AML-193 (cell line): ENCODE measurements around the gene BLVRA.
A peak's percentile ranks its signal among the peaks of the same experiment; 100 is the strongest.
"Not testable (repeated sequence)": the region's sequence is repeated elsewhere in the genome, so short reads cannot be mapped to it uniquely, and the experiment has no call there.

Experiments
- DNase-seq, 2 experiments: peaks; one replicate each; lab custom pipeline; 2025; lab: John Stamatoyannopoulos, UW

Gene BLVRA

DNA sequence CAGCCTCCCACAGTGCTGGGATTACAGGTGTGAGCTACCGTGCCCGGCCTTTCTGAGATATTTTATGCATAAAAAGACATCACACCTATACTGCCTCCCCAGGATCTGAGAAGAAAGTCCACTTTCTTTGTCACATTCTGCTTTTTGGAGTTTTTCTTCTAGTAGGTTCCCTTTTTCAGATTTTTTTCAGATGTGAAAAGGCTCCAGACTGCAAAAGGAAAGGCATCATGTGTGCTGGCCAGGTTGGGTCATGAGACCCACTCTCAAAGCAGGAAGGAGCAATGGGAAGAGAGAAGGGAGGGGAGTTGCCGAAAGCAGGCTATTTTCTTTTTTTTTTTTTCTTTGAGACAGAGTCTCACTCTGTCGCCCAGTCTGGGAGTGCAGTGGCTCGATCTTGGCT, 10.8 kb downstream of the BLVRA start:
- no peak for DNase-seq

DNA sequence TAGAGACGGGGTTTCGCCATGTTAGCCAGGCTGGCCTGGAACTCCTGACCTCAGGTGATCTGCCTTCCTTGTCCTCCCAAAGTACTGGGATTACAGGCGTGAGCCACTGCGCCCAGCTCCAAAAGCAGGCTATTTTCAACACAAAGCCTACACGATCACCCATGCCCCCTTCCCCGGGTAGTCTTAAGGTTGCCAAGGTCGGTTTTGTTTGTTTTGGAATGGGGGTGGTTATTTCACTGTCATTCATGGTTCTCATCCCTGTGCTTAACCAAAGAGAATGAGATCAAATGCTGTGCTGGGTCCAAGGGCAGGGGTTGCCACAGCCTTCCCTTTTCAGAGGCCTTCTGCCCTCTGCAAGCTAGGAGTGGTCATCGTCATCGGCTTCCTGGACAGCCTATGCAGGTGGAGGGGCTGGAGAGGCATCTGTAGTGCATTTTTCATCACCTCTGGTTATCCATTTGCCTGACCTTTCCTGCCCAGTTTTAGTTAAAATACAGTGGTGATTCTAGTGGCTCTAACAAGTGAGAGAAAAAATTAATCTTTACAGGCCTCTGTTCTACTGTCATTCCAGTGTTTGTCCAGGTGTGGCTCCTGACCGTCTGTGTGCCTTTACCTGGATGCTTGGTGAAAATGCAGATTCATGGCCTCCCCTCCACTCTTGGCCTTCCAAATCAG, 11.4 kb downstream of the BLVRA start:
- DNase-seq, result no peak

DNA sequence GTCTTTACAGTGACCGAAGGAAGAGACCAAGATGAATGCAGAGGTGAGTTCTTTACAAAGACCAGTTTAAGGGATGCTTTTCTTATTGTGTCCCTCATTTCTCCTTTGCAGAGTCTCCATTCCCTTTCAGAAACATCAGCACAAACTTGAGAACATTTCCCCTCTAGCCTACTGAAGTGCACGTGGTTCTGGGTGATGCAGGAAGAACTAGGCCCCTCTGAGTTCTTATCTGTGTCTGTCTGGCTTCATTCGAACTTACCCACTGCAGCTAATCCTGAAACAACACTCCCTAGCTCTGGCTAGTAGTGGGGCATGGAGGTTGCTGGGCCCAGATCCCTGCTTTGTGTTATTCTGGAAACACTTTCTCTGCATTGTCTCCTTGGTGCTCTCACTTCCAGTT, 12.6 kb downstream of the BLVRA start:
- no peak for DNase-seq

DNA sequence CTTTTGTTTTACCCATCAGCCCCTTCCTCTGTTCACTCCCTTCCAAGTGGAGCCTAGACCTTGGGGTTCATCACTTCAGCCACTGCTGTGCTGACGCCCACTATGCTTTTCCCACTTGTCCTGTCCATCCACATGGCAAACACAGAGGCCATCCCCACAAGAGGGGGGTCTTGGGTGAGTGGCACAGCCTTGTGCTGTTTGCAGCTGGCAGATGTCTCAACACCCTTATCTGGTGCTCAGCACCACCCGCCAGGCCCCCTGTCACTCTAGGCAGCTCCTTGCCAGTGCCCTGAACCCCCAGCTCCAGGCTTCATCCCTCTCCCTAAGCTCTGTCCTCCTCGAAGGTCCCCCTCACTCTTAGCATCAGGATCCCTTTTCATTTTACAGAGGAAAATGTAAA, 13.1 kb downstream of the BLVRA start:
- DNase-seq, result no peak

DNA sequence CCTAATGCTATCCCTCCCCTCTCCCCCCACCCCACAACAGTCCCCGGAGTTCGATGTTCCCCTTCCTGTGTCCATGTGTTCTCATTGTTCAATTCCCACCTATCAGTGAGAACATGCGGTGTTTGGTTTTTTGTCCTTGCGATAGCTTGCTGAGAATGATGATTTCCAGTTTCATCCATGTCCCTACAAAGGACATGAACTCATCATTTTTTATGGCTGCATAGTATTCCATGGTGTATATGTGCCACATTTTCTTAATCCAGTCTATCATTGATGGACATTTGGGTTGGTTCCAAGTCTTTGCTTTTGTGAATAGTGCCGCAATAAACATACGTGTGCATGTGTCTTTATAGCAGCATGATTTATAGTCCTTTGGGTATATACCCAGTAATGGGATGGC, 14.8 kb downstream of the BLVRA start:
- DNase-seq, result not testable (repeated sequence)

DNA sequence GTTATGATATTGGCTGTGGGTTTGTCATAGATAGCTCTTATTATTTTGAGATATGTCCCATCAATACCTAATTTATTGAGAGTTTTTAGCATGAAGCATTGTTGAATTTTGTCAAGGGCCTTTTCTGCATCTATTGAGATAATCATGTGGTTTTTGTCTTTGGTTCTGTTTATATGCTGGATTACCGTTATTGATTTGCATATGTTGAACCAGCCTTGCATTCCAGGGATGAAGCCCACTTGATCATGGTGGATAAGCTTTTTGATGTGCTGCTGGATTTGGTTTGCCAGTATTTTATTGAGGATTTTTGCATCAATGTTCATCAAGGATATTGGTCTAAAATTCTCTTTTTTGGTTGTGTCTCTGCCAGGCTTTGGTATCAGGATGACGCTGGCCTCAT, 16.8 kb downstream of the BLVRA start:
- not testable (repeated sequence) for DNase-seq

DNA sequence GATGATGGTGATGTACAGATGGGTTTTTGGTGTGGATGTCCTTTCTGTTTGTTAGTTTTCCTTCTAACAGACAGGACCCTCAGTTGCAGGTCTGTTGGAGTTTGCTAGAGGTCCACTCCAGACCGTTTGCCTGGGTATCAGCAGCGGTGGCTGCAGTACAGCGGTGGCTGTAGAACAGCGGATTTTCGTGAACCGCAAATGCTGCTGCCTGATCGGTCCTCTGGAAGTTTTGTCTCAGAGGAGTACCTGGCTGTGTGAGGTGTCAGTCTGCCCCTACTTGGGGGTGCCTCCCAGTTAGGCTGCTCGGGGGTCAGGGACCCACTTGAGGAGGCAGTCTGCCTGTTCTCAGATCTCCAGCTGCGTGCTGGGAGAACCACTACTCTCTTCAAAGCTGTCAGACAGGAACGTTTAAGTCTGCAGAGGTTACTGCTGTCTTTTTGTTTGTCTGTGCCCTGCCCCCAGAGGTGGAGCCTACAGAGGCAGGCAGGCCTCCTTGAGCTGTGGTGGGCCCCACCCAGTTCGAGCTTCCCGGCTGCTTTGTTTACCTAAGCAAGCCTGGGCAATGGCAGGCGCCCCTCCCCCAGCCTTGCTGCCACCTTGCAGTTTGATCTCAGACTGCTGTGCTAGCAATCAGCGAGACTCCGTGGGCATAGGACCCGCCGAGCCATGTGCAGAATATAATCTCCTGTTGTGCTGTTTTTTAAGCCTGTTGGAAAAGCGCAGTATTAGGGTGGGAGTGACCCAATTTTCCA, 20.0 kb downstream of the BLVRA start:
- not testable (repeated sequence) for DNase-seq

DNA sequence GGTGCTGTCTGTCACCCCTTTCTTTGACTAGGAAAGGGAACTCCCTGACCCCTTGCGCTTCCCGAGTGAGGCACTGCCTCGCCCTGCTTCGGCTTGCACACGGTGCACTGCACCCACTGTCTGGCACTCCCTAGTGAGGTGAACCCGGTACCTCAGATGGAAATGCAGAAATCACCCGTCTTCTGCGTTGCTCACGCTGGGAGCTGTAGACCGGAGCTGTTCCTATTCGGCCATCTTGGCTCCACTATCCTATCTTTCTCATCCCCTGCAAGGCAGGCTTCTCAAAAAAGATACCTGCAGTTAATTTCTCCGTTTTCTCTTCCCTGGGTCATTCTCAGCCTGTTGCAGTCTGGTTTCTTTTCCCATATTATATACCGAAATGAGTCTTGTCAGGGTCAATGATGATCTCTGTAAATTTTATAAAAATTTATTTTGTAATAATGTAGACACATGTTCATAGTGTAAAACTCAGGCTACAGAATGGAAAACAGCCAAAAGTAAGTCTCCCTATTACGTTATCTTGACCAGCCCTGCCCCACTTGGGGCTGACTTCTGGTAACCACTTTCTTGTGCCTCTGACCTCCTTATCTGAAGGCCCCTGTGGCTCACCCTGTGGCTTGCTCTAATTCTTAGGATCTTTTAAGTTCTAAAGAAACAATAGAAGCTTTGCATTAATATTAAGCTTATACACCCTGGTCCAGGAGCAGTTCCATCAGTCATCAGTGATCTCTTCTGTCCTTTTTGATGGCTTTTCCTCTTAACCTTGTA, 20.7 kb downstream of the BLVRA start:
- no peak for DNase-seq

DNA sequence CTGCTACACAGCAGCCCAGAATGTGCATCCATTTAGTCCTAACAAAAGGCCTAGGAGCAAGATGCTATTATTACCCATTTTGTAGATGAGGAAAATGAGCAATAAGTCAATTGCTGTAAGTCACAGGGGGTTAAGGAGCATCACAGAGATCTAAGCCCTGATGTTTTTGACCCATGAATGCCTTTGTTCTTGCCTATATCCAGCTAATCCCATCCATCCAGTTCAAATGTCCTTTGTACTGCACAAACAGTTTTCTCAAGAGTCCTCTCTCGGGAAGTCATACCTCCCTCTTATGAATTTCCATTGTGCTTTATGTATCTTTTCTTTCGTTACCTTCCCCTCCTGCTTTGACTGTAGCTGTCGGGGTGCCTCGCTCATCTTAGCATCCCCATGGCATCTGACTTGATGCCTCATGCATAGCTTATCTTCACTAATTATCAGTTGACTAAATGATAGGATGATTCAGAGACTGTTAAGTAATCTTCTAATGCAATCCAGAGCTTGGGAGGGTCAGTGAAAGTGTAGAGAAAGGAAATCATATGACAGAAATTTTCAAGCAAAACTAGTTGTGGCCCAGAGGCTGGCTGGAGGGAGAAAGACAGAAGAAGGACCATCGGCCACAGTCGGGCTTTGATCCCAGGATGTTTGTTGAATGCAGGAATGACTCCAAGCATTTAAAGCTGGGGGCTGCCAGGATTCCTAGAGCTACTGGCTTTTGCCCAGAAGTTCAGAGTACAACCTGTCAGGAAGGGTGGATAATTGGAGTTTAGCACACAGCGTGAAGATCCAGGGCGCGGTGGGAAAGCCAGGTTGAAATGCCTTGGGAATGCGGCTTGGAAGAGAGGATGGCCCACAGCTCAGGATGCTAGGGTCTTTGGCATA, 23.5 kb downstream of the BLVRA start:
- DNase-seq, result peak; percentile 56 to 68

DNA sequence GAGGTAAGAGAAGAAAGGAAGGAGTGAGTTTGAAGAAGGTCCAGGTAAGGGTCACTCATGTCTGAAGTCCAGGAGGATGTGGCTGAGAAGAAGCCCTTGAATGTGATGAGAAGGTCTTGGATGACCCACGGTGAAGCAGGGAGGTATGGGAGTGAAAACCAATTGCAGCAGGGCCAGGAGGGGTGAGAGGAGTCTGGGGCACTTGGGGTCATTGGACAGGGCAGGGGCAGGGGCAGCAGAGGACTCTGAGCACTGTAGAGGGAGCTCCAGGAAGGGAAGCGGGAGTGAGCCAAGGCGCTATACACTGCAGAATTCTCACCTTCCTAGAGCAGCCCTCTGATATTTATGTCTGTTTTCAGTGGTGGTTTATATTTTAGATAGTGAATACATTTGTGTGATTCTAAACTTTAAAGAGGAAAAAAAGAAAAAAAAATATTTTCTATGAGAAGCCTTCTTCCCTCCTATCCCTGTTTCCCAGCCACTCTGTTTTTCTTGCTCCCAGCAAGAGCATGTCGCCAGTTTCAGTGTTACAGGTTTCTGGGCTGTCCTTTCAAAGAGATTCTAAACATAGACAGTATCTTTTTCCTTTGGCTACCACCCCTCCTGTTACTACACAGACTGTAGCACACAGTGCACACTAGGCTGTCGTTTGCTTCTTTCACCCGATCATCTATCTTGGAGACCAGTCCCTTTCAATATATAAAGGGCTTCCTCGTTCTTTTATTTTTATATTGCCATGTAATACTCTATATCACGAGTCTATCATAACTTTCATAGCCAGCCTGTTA, 24.5 kb downstream of the BLVRA start:
- no peak for DNase-seq

DNA sequence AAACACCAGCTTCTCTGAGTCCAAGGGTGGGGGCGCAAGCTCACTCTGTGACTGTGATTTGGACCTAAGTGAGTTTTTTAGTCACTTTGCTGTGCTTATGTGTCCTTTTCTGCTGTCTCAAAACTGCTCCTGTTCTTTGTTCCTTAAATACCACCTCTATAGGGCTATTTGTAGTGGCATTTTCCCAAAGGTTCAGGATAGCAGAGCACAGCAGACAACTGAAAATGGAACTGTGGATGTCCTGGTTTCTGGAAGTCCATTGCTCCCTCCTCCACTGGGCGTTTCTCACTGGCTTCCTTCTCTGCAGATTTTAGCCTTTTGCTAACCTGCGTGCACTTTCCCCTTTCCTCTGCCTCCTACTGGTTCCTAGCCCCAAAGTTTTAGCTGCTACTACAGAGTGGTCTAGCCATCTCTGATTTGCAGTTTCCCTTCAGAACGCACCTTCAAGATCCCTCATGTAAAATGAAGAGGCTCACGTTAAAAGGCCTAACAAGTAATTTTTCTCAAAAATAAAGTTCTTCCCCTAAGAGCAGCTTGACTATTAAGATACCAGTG, 25.6 kb downstream of the BLVRA start:
- no peak for DNase-seq

DNA sequence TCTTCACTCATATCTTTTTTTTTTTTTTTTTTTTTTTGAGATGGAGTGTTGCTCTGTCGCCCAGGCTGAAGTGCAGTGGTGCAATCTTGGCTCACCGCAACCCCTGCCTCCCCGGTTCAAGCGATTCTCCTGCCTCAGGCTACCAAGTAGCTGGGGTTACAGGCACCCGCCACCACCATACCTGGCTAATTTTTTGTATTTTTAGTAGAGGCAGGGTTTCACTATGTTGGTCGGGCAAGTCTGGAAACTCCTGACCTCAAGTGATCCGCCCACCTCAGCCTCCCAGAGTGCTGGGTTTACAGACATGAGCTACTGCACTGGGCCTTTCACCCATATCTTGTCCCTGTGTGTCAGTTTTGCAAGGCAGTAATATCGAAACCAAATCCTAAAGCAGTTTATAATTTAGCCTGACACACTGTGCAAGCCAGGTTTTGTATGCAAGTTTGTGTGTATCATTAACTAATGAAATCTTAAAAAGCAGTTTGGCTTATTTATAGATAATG, 26.2 kb downstream of the BLVRA start:
- not testable (repeated sequence) for DNase-seq

DNA sequence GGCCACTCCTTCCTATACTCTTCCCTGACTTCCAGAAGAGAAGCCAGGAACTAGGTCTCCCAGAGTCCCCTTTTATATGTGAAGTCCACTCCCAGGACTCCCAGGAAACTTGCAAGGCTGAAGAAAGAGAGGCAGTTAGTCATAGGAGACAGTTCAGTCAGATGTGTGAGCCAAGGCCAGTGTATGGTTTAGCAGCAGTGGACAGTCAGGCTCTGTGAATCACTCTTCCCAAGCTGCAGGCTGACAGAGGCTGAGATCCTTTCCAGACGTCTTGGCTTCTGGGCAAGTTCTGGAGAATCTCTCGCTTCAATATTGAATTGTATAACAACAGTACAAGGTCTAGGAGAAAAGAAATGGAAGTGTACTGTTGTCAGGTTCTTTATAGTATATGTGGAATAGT, 26.9 kb downstream of the BLVRA start:
- DNase-seq, result no peak

DNA sequence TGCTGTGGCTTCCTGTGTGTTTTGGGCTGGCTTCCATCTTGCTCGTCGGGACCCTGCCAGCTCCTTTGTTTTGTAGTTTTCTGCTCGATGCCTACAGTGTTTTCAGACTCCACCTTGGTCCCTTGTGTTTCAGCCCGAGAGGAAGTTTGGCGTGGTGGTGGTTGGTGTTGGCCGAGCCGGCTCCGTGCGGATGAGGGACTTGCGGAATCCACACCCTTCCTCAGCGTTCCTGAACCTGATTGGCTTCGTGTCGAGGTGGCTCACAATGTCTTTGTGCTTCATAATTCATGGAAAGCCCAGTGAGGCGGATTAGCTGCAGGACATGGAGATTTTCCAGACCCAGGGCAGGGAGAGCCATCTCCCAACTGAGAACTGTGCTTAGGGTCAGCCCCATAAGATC, 29.3 kb downstream of the BLVRA start:
- DNase-seq, result no peak

DNA sequence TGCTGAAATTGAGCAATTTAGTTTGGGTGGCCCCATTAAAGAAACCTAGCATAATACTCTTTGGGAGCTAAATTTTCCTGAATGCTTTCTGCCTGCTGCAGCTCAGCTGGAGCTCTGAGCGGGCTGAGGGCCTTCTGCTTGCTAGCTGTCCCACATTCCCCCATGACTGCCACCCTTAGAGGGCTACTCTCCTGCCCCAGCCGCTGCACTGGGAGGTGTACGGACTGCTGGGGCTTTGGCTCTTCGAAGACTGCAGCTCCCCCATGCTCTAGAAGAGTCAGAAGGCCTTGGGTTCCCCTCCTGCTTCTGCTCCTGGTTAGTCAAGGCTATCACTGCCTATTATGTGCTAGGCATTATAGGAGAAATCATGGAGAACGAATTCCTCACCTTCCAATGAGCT, 31.5 kb downstream of the BLVRA start:
- no peak for DNase-seq

DNA sequence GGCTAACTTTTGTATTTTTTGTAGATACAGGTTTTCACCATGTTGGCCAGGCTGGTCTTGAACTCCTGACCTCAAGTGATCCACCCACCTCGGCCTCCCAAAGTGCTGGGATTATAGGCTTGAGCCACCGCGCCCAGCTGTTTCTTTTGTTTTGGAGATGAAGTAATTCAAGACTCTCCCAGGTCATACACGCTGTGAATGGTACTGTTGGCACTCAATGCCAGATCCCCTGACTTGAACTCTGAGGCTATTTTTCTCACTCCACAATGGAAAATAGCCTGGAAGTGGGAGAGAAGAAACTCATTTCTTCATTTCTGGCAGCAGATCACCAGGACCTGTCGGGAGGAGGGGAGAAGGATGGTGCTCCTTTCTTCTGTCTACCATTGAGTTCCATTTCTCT, 32.4 kb downstream of the BLVRA start:
- no peak for DNase-seq

DNA sequence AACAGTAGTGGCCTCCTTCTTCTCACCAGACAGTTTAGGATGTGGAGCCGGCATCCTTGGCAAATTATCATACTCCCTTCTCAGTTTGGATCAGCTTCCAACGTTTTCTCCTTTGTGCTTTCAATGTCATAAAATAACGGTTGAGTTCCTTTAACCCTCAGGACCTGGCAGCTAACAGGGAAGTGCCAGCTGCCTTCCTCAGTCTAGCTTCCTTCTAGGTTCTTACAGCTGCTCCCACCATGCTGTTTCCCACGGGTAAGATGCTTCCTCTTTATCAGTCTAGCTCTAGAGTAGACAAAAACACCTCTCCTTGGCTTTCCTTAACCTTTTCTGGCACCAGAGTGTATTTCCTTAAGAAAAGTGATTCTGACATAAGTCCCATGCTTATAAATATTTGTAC, 33.2 kb downstream of the BLVRA start:
- DNase-seq, result peak; percentile 39 to 41

DNA sequence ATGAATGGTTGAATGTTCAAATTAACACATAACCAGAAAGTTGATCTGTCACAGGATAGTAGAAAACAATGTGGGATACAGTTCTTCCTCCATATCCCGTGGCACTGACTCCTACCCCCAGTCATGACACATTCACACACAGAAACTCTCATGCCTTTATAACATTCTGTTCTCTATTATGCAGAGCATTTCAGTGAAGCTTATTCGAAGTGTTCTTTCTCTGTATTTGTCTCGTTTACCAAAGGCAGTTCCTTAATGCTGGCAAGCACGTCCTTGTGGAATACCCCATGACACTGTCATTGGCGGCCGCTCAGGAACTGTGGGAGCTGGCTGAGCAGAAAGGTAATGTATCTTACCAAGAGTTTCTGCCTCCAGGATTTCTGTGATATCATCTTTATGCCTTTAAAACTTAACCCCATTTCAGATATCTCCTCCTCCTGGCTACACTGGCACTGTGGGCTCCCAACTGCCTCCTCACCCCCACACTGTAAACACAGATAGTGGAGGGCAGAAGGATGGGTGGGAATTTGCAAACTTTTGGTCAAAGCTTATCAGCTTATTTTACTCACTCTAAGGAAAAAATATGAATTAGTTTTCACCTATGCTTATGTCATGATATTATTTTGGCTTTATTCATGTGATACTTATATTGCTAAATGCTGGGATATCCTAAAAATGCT, 34.1 kb downstream of the BLVRA start:
- no peak for DNase-seq

DNA sequence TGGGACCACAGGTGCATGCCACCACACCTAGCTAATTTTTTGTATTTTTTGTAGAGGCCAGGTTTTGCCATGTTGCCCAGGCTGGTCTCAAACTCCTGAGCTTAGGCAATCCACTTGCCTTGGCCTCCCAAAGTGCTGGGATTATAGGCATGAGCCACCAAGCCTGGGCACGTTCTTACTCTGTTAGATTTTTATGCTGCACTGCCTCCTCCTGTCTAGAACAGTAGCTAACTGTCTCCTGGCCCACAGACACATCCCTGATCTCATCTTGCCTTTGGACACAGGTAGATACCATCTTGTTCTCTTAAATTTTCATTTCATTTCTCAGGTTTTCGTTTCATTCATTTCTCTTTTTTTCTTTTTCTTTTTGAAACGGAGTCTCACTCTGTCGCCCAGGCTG, 41.1 kb downstream of the BLVRA start:
- peak; percentile 5 to 14 for DNase-seq

DNA sequence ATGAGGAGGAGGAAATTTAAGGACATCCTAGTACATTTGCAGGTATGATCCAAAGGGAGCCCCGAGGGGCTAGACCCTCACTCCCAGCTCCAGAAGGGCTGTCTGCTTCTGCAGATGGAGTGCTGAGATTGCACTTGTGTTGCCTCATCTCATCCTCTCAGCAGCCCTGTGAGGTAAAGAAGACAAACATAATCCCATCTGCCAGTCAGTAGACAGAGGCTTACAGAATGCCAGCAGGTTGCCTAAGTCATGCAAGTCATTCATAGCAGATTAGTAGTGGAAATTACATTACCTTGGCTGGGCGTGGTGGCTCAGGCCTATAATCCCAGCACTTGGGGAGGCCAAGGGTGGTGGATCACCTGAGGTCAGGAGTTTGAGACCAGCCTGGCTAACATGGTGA, 45.4 kb downstream of the BLVRA start:
- DNase-seq, result no peak
